K562 (cell line): ENCODE data around the gene ZNRF1.

Source experiments
- BCOR ChIP-seq: fragments of 450-650 bp; IDR thresholded peaks from 2 replicates; pipeline ENCODE4 v1.6.1; 2016
- CBX8 ChIP-seq: fragments of 200-600 bp; sonication (generic); IDR thresholded peaks from 2 replicates; pipeline ENCODE4 v1.6.1; 2012; ENCODE audit warnings: borderline replicate concordance, mixed run types, low read depth, mild to moderate bottlenecking, moderate library complexity, mixed read lengths, low read length, control low read depth, inconsistent platforms; ENCODE audit not compliant: poor library complexity, severe bottlenecking; ENCODE audit errors: extremely low read depth
- E2F5 ChIP-seq: sonication (generic); formaldehyde crosslinking; IDR thresholded peaks from 2 replicates; pipeline ENCODE4 v1.8.0; 2022; ENCODE audit warnings: mild to moderate bottlenecking, missing genetic modification reagents
- FOXP1 ChIP-seq: sonication (generic); formaldehyde crosslinking; IDR thresholded peaks from 2 replicates; pipeline ENCODE4 v1.8.0; 2022; ENCODE audit warnings: mild to moderate bottlenecking, missing genetic modification reagents
- GMEB1 ChIP-seq: fragments of 250-450 bp; sonication (Bioruptor Pico); IDR thresholded peaks from 2 replicates; pipeline ENCODE4 v1.4.0; 2020; ENCODE audit warnings: mild to moderate bottlenecking
- HSF4 ChIP-seq: fragments of 250-450 bp; sonication (Bioruptor Pico); IDR thresholded peaks from 2 replicates; pipeline ENCODE4 v2.1.2; 2022; ENCODE audit warnings: mild to moderate bottlenecking, moderate library complexity, borderline replicate concordance
- MEIS2 ChIP-seq: fragments of 450-650 bp; IDR thresholded peaks from 2 replicates; pipeline ENCODE4 v1.6.1; 2014; ENCODE audit warnings: mild to moderate bottlenecking; ENCODE audit not compliant: partially characterized antibody
- OTX1 ChIP-seq: fragments of 450-650 bp; formaldehyde crosslinking; IDR thresholded peaks from 2 replicates; pipeline ENCODE4 v1.4.0; 2022; ENCODE audit warnings: mild to moderate bottlenecking
- PKNOX1 ChIP-seq: fragments of 450-650 bp; IDR thresholded peaks from 2 replicates; pipeline ENCODE4 v1.6.1; 2016
- TF ChIP-seq, protein P1 (sequence below): sonication (generic); formaldehyde crosslinking; IDR thresholded peaks from 2 replicates; pipeline ENCODE4 v1.8.1; 2023; ENCODE audit warnings: mild to moderate bottlenecking, missing genetic modification reagents

DNA sequence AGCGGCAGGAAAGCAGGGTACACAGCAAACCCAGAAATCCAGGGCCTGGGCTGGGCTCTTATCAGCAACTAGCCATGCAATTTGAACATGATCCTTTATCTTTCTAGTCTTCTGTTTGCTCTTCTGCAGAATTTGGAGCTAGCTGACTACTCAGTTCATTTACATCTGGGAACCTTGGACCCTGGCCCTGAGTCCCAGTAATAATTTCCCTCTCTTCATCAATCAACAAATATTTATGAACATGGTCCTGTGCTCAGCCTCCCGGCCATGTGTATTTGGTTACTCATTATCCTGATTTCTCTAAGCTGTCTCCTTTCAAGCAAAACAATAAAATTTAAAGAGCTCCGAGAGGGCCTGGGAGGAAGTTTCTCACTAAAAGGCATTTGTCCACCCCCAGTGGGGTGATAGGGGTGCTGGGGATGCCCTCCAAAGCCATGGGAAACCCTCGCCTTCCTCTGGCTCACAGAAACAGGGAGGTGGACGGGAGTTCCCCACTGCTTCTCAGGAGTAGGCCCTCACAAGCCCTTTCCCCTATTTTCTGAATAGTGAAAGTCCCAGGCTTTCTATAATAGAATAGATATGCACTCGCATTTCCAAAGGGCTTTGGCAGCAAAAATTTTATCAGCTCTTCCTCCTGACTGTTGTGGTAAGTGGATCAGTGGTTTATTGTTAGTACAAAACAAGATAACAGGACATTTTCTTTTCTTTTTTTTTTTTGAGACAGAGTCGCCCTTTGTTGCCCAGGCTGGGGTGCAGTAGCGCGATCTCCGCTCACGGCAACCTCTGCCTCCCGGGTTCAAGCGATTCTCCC is 7.0 kb upstream of the ZNRF1 start:
- no peak for TF ChIP-seq MEIS2
- no peak for TF ChIP-seq OTX1 (CRISPR knock-in tag)
- TF ChIP-seq PKNOX1 = no peak
- TF ChIP-seq GMEB1 = no peak
- peak; percentile 20; the same call in 1 of the 2 replicates for TF ChIP-seq BCOR
- TF ChIP-seq E2F5 = no peak
- no peak for TF ChIP-seq CBX8
- TF ChIP-seq FOXP1 (CRISPR knock-in tag) = no peak
- TF ChIP-seq, protein P1, sequence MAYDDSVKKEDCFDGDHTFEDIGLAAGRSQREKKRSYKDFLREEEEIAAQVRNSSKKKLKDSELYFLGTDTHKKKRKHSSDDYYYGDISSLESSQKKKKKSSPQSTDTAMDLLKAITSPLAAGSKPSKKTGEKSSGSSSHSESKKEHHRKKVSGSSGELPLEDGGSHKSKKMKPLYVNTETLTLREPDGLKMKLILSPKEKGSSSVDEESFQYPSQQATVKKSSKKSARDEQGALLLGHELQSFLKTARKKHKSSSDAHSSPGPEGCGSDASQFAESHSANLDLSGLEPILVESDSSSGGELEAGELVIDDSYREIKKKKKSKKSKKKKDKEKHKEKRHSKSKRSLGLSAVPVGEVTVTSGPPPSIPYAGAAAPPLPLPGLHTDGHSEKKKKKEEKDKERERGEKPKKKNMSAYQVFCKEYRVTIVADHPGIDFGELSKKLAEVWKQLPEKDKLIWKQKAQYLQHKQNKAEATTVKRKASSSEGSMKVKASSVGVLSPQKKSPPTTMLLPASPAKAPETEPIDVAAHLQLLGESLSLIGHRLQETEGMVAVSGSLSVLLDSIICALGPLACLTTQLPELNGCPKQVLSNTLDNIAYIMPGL (CRISPR knock-in tag) = no peak
- no peak for TF ChIP-seq HSF4 (CRISPR knock-in tag)
